Neural cell (in vitro differentiated cells): ENCODE results near the gene COIL. TPM values are rescaled to one million over a fixed set of nuclear protein-coding genes. Genes with fewer than 3 reads are reported as not detected.

Experiments used
- H2AFZ ChIP-seq: fragments of 200-600, 300-800 bp; sonication (generic), shearing (Covaris generic); 2 replicates; pipeline ENCODE4 v1.6.0; 2014; ENCODE audit warnings: low read depth, mild to moderate bottlenecking, antibody characterized with exemption, low read length, moderate library complexity
- H3F3A ChIP-seq: fragments of 200-600 bp; shearing (Covaris generic); 2 replicates; pipeline ENCODE4 v1.6.1; 2016; ENCODE audit warnings: mild to moderate bottlenecking, moderate library complexity, mixed read lengths, antibody characterized with exemption, low read length; ENCODE audit not compliant: insufficient read depth, poor library complexity, severe bottlenecking
- H3K27ac ChIP-seq: fragments of 200-600, 300-800 bp; sonication (generic), shearing (Covaris generic); 2 replicates; pipeline ENCODE4 v1.5.1; 2014; ENCODE audit warnings: mild to moderate bottlenecking, low read length, moderate library complexity
- H3K27me3 ChIP-seq: fragments of 300-800, 200-600 bp; sonication (generic), shearing (Covaris generic); 2 replicates; pipeline ENCODE4 v1.6.0; 2014; ENCODE audit warnings: mild to moderate bottlenecking, low read depth, low read length, moderate library complexity; ENCODE audit not compliant: insufficient read depth
- H3K36me3 ChIP-seq: fragments of 300-800, 200-600 bp; sonication (generic), shearing (Covaris generic); 2 replicates; pipeline ENCODE4 v1.5.1; 2014; ENCODE audit warnings: mild to moderate bottlenecking, antibody characterized with exemption, low read length, moderate library complexity; ENCODE audit not compliant: insufficient read depth
- H3K4me2 ChIP-seq: fragments of 300-800, 200-600 bp; sonication (generic), shearing (Covaris generic); 2 replicates; pipeline ENCODE4 v1.6.0; 2014; ENCODE audit warnings: mild to moderate bottlenecking, low read length
- H3K4me3 ChIP-seq: fragments of 300-800, 200-600 bp; sonication (generic), shearing (Covaris generic); 2 replicates; pipeline ENCODE4 v1.5.1; 2014; ENCODE audit warnings: mild to moderate bottlenecking, low read length, moderate library complexity
- H3K79me2 ChIP-seq: fragments of 200-600 bp; shearing (Covaris generic); replicated peaks from 2 replicates; pipeline ENCODE4 v1.6.0; 2014; ENCODE audit warnings: mild to moderate bottlenecking, low read length, moderate library complexity; ENCODE audit not compliant: insufficient read depth
- H3K9ac ChIP-seq: fragments of 300-800, 200-600 bp; sonication (generic), shearing (Covaris generic); 2 replicates; pipeline ENCODE4 v1.6.1; 2016; ENCODE audit warnings: mild to moderate bottlenecking, low read length, mixed read lengths
- H3K9me2 ChIP-seq: fragments of 200-600 bp; shearing (Covaris generic); 2 replicates; pipeline ENCODE4 v1.6.1; 2016; ENCODE audit warnings: mild to moderate bottlenecking, low read length, mixed read lengths; ENCODE audit not compliant: insufficient read depth
- H3K9me3 ChIP-seq: fragments of 200-600, 300-800 bp; sonication (generic), shearing (Covaris generic); 2 replicates; pipeline ENCODE4 v1.6.1; 2016; ENCODE audit warnings: mild to moderate bottlenecking, mixed run types, low read length, moderate library complexity, mixed read lengths
- H4K20me1 ChIP-seq: fragments of 200-600 bp; shearing (Covaris generic); 2 replicates; pipeline ENCODE4 v1.6.1; 2016; ENCODE audit warnings: mild to moderate bottlenecking, mixed run types; ENCODE audit not compliant: insufficient read depth
- EP300 ChIP-seq: fragments of 450-650 bp; conservative IDR thresholded peaks from 2 replicates; pipeline ENCODE4 v1.6.1; 2014; ENCODE audit warnings: antibody characterized with exemption, mild to moderate bottlenecking, moderate library complexity; ENCODE audit not compliant: poor library complexity, severe bottlenecking
- EZH2 ChIP-seq: fragments of 200-600, 300-800 bp; shearing (Covaris generic), sonication (generic); IDR thresholded peaks from 2 replicates; pipeline ENCODE4 v1.6.1; 2014; ENCODE audit warnings: antibody characterized with exemption, low read length, borderline replicate concordance, mild to moderate bottlenecking; ENCODE audit not compliant: insufficient read depth, poor library complexity, severe bottlenecking
- MXI1 ChIP-seq: fragments of 450-650 bp; conservative IDR thresholded peaks from 2 replicates; pipeline ENCODE4 v1.6.1; 2014; ENCODE audit warnings: antibody characterized with exemption, mild to moderate bottlenecking; ENCODE audit not compliant: poor library complexity, severe bottlenecking
- POLR2AphosphoS5 ChIP-seq: IDR thresholded peaks from 2 replicates; pipeline ENCODE4 v1.6.1; 2012
- RAD21 ChIP-seq: fragments of 450-650 bp; conservative IDR thresholded peaks from 2 replicates; pipeline ENCODE4 v1.6.1; 2014; ENCODE audit warnings: antibody characterized with exemption, mild to moderate bottlenecking, moderate library complexity
- SMC3 ChIP-seq: fragments of 450-650 bp; conservative IDR thresholded peaks from 2 replicates; pipeline ENCODE4 v1.6.1; 2014; ENCODE audit warnings: antibody characterized with exemption, mild to moderate bottlenecking, moderate library complexity; ENCODE audit not compliant: poor library complexity
- TAF1 ChIP-seq: IDR thresholded peaks from 2 replicates; pipeline ENCODE4 v1.6.1; 2012; ENCODE audit warnings: low read depth
- polyA plus RNA-seq: library from polyadenylated mRNA; depleted of rRNA; stranded (reverse); fragments of >200 nt; gene quantifications from 2 replicates; pipeline ENCODE4 v1.2.3, GENCODE V29; 2014
- TF ChIP-seq, protein P1 (sequence below): IDR thresholded peaks from 2 replicates; pipeline ENCODE4 v1.6.1; 2012; ENCODE audit warnings: borderline replicate concordance
- TF ChIP-seq, protein P2 (sequence below): fragments of 450-650 bp; IDR thresholded peaks from 2 replicates; pipeline ENCODE4 v1.5.1; 2014; ENCODE audit warnings: antibody characterized with exemption, mild to moderate bottlenecking, moderate library complexity; ENCODE audit not compliant: poor library complexity, severe bottlenecking

Gene COIL
- polyA plus RNA-seq, 1 donor from 2014 or later: 39.1 TPM

DNA sequence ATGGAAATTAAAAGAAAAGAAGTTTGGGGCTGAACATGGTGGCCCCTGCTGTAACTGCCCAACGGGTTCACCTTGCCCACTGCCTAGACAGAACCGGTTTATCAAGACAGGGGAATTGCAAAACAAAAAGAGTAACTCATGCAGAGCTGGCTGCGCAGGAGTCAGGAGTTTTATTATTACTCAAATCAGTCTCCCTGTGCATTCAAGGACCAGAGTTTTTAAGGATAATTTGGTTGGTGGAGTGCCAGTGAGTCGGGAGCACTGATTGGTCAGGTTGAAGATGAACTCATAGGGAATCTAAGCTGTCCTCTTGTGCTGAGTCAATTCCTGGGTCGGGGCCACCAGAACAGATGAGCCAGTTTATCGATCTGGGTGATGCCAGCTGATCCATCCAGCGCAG is 12.7 kb upstream of the COIL start:
- Histone ChIP-seq H4K20me1 (no peaks in the 10 kb centered on the region), H3K9me2 (no peaks in the 10 kb centered on the region), H2AFZ (no peak overlapping the region), H3K9me3 (no peaks in the 10 kb centered on the region), H3F3A (no peaks in the 10 kb centered on the region), H3K4me3 (no peak overlapping the region), H3K9ac (no peak overlapping the region), H3K27ac (no peak overlapping the region), H3K27me3 (no peaks in the 10 kb centered on the region), H3K79me2 (no peaks in the 10 kb centered on the region), H3K36me3 (no peaks in the 10 kb centered on the region), H3K4me2 (no peak overlapping the region)
- TF ChIP-seq TAF1: no peak
- TF ChIP-seq, protein P1, sequence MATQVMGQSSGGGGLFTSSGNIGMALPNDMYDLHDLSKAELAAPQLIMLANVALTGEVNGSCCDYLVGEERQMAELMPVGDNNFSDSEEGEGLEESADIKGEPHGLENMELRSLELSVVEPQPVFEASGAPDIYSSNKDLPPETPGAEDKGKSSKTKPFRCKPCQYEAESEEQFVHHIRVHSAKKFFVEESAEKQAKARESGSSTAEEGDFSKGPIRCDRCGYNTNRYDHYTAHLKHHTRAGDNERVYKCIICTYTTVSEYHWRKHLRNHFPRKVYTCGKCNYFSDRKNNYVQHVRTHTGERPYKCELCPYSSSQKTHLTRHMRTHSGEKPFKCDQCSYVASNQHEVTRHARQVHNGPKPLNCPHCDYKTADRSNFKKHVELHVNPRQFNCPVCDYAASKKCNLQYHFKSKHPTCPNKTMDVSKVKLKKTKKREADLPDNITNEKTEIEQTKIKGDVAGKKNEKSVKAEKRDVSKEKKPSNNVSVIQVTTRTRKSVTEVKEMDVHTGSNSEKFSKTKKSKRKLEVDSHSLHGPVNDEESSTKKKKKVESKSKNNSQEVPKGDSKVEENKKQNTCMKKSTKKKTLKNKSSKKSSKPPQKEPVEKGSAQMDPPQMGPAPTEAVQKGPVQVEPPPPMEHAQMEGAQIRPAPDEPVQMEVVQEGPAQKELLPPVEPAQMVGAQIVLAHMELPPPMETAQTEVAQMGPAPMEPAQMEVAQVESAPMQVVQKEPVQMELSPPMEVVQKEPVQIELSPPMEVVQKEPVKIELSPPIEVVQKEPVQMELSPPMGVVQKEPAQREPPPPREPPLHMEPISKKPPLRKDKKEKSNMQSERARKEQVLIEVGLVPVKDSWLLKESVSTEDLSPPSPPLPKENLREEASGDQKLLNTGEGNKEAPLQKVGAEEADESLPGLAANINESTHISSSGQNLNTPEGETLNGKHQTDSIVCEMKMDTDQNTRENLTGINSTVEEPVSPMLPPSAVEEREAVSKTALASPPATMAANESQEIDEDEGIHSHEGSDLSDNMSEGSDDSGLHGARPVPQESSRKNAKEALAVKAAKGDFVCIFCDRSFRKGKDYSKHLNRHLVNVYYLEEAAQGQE: no peak
- TF ChIP-seq RAD21: no peak
- TF ChIP-seq EZH2: no peak
- TF ChIP-seq SMC3: no peak
- no peak for TF ChIP-seq MXI1
- TF ChIP-seq EP300: no peak
- TF ChIP-seq POLR2AphosphoS5: no peak
- TF ChIP-seq, protein P2, sequence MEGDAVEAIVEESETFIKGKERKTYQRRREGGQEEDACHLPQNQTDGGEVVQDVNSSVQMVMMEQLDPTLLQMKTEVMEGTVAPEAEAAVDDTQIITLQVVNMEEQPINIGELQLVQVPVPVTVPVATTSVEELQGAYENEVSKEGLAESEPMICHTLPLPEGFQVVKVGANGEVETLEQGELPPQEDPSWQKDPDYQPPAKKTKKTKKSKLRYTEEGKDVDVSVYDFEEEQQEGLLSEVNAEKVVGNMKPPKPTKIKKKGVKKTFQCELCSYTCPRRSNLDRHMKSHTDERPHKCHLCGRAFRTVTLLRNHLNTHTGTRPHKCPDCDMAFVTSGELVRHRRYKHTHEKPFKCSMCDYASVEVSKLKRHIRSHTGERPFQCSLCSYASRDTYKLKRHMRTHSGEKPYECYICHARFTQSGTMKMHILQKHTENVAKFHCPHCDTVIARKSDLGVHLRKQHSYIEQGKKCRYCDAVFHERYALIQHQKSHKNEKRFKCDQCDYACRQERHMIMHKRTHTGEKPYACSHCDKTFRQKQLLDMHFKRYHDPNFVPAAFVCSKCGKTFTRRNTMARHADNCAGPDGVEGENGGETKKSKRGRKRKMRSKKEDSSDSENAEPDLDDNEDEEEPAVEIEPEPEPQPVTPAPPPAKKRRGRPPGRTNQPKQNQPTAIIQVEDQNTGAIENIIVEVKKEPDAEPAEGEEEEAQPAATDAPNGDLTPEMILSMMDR: no peak

DNA sequence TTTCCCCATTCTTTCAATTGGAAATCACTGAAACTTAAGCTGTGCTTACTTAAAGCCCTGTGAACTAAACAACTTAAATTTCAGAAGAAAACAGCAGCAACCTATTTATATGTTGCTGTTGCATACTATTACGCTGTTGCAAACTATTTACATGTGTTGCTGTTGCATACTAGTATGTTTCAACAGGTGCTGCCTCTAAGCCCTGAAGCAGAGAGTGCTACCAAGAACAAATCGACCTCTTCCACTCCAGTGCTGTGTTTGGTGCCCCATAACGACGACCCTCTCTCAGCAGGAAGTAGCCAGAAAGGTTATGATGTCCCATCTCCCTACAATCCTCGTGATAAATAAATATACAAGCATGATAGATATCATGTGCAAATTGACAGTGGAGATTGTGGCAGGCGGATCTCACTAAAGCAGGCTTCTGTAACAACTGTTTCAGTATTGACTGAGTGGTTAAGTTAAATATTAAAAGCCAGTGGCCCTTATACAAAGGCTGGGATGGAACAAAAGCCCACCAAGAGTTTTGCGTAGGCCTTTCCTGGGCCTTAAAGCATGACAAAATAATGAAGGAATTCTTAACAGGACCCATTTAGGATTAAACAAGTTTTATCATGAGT is 11.4 kb upstream of the COIL start:
- Histone ChIP-seq H3K79me2 (no peaks in the 10 kb centered on the region), H3K4me3 (no peak overlapping the region), H3K4me2 (no peak overlapping the region), H3K9me2 (no peaks in the 10 kb centered on the region), H2AFZ (no peak overlapping the region), H3K36me3 (no peaks in the 10 kb centered on the region), H3F3A (no peaks in the 10 kb centered on the region), H3K27me3 (no peaks in the 10 kb centered on the region), H3K27ac (no peak overlapping the region), H3K9me3 (no peaks in the 10 kb centered on the region), H4K20me1 (no peaks in the 10 kb centered on the region), H3K9ac (no peak overlapping the region)
- TF ChIP-seq, protein P1: no peak
- no peak for TF ChIP-seq SMC3
- TF ChIP-seq RAD21: no peak
- TF ChIP-seq TAF1: no peak
- no peak for TF ChIP-seq POLR2AphosphoS5
- TF ChIP-seq EP300: no peak
- TF ChIP-seq, protein P2: no peak
- TF ChIP-seq EZH2: no peak
- TF ChIP-seq MXI1: no peak
